Right lung (tissue), 5 donors: ENCODE measurements around the gene PGAP6. TPM values are rescaled to one million over a fixed set of nuclear protein-coding genes. Genes with fewer than 3 reads are reported as not detected.
A peak's percentile ranks its signal among the peaks of the same experiment; 100 is the strongest.
"Not testable (repeated sequence)": the region's sequence is repeated elsewhere in the genome, so short reads cannot be mapped to it uniquely, and the experiment has no call there.

ENCODE experiments used
- DNase-seq, 2 donors: peaks; one replicate each; pipeline ENCODE4 v3.0.0-alpha.2; 2013
- polyA plus RNA-seq, 5 donors: library from polyadenylated mRNA; unstranded; fragments of 120-200 nt; gene quantifications; one replicate each; pipeline versions ENCODE4 v1.2.1 to v1.2.3, GENCODE V29; 2013; ENCODE audit warnings: inconsistent platforms in 1 of 5, low replicate concordance in 1 of 5; ENCODE audit not compliant: insufficient read length in 5 of 5, insufficient read depth in 1 of 5

Gene PGAP6
- polyA plus RNA-seq, 5 donors: 32.5 to 52.5 (median 37.7) TPM

- no peak for DNase-seq
Measured at GRCh38 chr16:353404-354290, 28.1 kb downstream of the PGAP6 start.

GRCh38 chr16:352547-353403, 29.0 kb downstream of the PGAP6 start, which contains the start of gene AXIN1:
AXIN1 (minus strand) TSS chr16:352723; CDS start chr16:347025, 5,698 bp downstream.
- DNase-seq: peak; percentile 94 to 95

GRCh38 chr16:351804-352520, 29.8 kb downstream of the PGAP6 start:
- no peak for DNase-seq

- DNase-seq: no peak
Measured at GRCh38 chr16:350203-350602, 31.6 kb downstream of the PGAP6 start.

DNA sequence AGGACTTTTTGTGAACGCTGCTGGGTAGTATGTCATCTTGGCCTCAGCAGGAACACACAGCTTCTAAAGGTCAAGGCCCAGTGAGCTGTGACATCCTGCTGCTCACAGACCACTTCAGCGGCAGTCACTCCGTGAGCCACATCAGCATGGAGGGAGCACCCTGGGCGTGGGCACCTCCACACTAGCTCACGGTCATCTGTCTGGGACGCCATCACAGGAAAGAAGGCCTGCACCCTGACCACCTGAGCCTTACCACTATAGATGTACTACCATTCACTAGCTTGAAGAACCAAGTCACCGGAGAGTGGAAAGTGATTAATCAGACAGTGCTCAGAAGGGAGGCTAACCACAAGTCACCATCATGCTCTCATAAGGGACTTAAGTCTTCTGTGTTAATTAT, 32.6 kb downstream of the PGAP6 start:
- no peak for DNase-seq

- DNase-seq: not testable (repeated sequence)
Measured at GRCh38 chr16:348495-348894, 33.3 kb downstream of the PGAP6 start.

DNA sequence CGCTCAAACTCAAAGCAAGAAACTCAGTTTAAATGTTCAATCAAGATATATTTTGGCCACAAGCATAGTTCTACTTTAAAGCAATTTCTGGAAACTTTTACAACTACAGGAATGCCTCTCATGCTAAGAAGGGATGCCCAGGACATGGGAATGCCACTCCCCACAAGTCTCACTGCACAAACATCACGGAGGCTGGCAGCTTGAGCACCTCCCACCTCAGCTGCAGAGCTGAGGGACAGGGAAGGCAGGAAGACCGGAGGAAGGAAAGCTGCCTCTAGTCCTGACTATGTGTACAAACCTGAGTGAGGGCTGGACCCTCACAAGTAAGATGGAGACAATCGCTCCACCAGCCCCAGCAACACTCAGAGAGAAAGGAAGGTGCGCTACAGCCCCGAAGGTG, 34.6 kb downstream of the PGAP6 start:
- no peak for DNase-seq

DNA sequence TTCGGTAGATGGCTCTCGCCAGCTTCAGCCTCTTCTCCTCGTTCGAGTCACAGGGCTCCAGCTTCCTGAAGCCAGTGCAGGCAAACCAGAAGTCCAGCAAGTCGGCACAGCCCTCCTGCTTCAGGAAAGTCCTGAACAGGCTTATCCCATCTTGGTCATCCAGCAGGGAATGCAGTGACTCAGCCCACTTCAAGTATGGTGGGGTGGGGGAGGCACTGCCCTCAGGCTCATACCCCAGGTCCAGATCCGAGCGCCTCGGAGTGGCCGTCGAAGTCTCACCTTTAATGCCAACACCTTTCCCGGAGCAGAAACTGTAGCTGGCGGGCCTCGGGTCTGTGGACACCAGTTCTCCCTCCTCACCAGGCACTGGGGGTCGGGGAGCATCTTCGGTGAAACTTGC, 35.2 kb downstream of the PGAP6 start:
- DNase-seq: no peak

DNA sequence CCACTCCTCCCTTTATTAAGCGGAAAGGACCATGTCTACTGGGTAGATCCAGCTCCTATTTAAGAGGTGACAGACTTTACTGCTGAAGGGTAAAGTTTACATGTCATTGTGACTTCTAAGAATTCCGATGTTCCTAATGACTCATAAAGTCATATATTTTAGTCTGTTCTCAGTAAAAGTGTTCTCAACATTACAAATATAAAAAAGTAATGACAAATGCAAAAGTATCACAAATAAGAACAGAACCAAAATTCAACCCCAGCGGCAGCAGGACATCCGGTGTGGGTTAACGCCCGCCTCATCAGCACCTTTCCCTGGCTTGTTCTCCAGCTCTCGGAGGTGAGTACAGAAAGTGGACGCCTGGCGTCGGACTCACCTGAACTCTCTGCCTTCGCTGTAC, 36.0 kb downstream of the PGAP6 start:
- DNase-seq: no peak

GRCh38 chr16:342455-343213, 39.1 kb downstream of the PGAP6 start:
- no peak for DNase-seq

DNA sequence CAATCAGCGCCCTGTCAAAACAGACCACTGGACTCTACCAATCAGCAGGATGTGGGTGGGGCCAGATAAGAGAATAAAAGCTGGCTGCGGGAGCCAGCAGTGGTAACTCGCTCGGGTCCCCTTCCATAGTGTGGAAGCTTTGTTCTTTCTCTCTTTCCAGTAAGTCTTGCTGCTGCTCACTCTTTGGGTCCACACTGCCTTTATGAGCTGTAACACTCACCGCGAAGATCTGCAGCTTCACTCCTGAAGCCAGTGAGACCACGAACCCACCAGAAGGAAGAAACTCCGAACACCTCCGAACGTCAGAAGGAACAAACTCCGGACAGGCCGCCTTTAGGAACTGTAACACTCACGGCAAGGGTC, 39.8 kb downstream of the PGAP6 start:
- DNase-seq: not testable (repeated sequence)

- DNase-seq: not testable (repeated sequence)
Measured at GRCh38 chr16:341095-341973, 40.4 kb downstream of the PGAP6 start.

GRCh38 chr16:340370-341091, 41.2 kb downstream of the PGAP6 start:
- DNase-seq: no peak

- DNase-seq: no peak
Measured at GRCh38 chr16:339680-340079, 42.1 kb downstream of the PGAP6 start.

- DNase-seq: no peak
Measured at GRCh38 chr16:337975-338575, 43.7 kb downstream of the PGAP6 start.

DNA sequence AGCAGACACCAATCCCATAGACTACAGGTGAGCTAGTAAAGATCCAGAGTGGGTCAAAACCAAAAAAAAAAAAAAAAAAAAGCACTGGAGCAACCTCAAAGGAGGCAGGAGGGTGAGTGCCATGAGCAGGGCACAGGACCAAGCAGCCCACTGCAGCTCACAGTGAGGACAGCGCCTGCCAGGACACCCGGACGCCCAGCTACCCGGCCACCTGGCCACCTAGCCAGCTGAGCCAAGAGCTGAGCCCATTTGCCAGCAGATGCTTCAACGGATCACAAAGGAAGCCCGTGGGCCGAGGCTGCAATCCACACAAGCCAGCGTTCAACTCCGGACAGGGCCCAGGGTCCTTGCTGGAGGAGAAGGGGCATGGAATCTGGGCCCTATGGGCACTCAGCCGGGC, 44.3 kb downstream of the PGAP6 start:
- DNase-seq: no peak

- no peak for DNase-seq
Measured at GRCh38 chr16:336269-336668, 45.5 kb downstream of the PGAP6 start.

- not testable (repeated sequence) for DNase-seq
Measured at GRCh38 chr16:334861-335632, 46.7 kb downstream of the PGAP6 start.
